Measurements from ENCODE around the gene KRIT1. TPM values are rescaled to one million over a fixed set of nuclear protein-coding genes. Genes with fewer than 3 reads are reported as not detected.
A peak's percentile ranks its signal among the peaks of the same experiment; 100 is the strongest.

The KRIT1 gene
- total and polyA plus RNA-seq, 7 donors = 12.4 to 31.7 (median 26.5) TPM

- DNase-seq (no peak), ATAC-seq (no peak)
- Histone ChIP-seq H3K36me3 (ENCODE audit: insufficient read depth in 1 of 2, low read depth in 1 of 2) (no peaks in the 10 kb centered on the region), H3K4me1 (no peaks in the 10 kb centered on the region), H3K27me3 (ENCODE audit: insufficient read depth in 3 of 3, low read length in 2 of 3) (no peaks in the 10 kb centered on the region), H3K27ac (no peak overlapping the region), H3K4me3 (no peak overlapping the region), H3K9me3 (peaks cover 10% of the 10 kb centered on the region)
- 97 to 98% (median 98%) methylated on average over 5 of the region's 5 CpGs for WGBS, 3 donors
- intact Hi-C loops (cut with DNase I) = no loop called here
- TF ChIP-seq CTCF (IDR thresholded peaks at IDR 0.05) = no peak
Observed at GRCh38 chr7:92266415-92267241, 20.9 kb upstream of the KRIT1 start.

GRCh38 chr7:92260248-92260781 is 14.6 kb upstream of the KRIT1 start:
- intact Hi-C loops (cut with DNase I) = no loop called here
- no peak for TF ChIP-seq CTCF (IDR thresholded peaks at IDR 0.05)

GRCh38 chr7:92259610-92260247 is 14.0 kb upstream of the KRIT1 start:
- Histone ChIP-seq H3K27me3 (ENCODE audit: insufficient read depth in 3 of 3, low read length in 2 of 3) (no peaks in the 10 kb centered on the region), H3K27ac (peak overlapping the region; percentile 4), H3K36me3 (ENCODE audit: insufficient read depth in 1 of 2, low read depth in 1 of 2) (no peaks in the 10 kb centered on the region), H3K9me3 (peaks cover 10% of the 10 kb centered on the region), H3K4me1 (peaks cover 21% of the 10 kb centered on the region), H3K4me3 (no peak overlapping the region)
- DNase-seq (no peak), ATAC-seq (peak; percentile 74 to 82 (median 78))
- no peak for TF ChIP-seq CTCF (IDR thresholded peaks at IDR 0.05)
- 68 to 81% (median 75%) methylated on average over 2 of the region's 2 CpGs for WGBS, 3 donors
- intact Hi-C loops (cut with DNase I) = loop anchor here in 1 of 2 donors (10.0 kb wide), 1 partner anchor 55 kb away; no protein-coding TSS in a partner anchor

More at GRCh38 chr7:92260248-92260781, 14.6 kb upstream of the KRIT1 start:
- ATAC-seq (peak in 1 of 4 donors; percentile 7), DNase-seq (no peak)
- Histone ChIP-seq H3K4me1 (peaks cover 21% of the 10 kb centered on the region), H3K36me3 (ENCODE audit: insufficient read depth in 1 of 2, low read depth in 1 of 2) (no peaks in the 10 kb centered on the region), H3K27me3 (ENCODE audit: insufficient read depth in 3 of 3, low read length in 2 of 3) (no peaks in the 10 kb centered on the region), H3K9me3 (peaks cover 10% of the 10 kb centered on the region), H3K4me3 (no peak overlapping the region), H3K27ac (no peak overlapping the region)
- 84 to 90% (median 90%) methylated on average over 7 of the region's 7 CpGs for WGBS, 3 donors

GRCh38 chr7:92259062-92259461 is 13.3 kb upstream of the KRIT1 start:
- Histone ChIP-seq H3K36me3 (ENCODE audit: insufficient read depth in 1 of 2, low read depth in 1 of 2) (no peaks in the 10 kb centered on the region), H3K27ac (peak overlapping the region; percentile 4), H3K27me3 (ENCODE audit: insufficient read depth in 3 of 3, low read length in 2 of 3) (no peaks in the 10 kb centered on the region), H3K9me3 (peaks cover 9% of the 10 kb centered on the region), H3K4me1 (peaks cover 21% of the 10 kb centered on the region), H3K4me3 (no peak overlapping the region)
- 30 to 39% (median 38%) methylated on average over 4 of the region's 4 CpGs for WGBS, 3 donors
- intact Hi-C loops (cut with DNase I) = loop anchor here in 1 of 2 donors (10.0 kb wide), 1 partner anchor 56 kb away; no protein-coding TSS in a partner anchor
- TF ChIP-seq CTCF (IDR thresholded peaks at IDR 0.05) = no peak
- ATAC-seq = peak; percentile 77 to 88 (median 83)
- DNase-seq = no peak
